GM19328 (cell line): ENCODE measurements around the gene ZNF830.
"Not testable (repeated sequence)": the region's sequence is repeated elsewhere in the genome, so short reads cannot be mapped to it uniquely, and the experiment has no call there.

Experiments used
- ATAC-seq: cut with Tn5 transposase; IDR thresholded peaks from one replicate; pipeline ENCODE4 v1.9.1; 2021; ENCODE audit warnings: mild to moderate bottlenecking, moderate library complexity; ENCODE audit not compliant: unreplicated experiment

ZNF830 gene

DNA sequence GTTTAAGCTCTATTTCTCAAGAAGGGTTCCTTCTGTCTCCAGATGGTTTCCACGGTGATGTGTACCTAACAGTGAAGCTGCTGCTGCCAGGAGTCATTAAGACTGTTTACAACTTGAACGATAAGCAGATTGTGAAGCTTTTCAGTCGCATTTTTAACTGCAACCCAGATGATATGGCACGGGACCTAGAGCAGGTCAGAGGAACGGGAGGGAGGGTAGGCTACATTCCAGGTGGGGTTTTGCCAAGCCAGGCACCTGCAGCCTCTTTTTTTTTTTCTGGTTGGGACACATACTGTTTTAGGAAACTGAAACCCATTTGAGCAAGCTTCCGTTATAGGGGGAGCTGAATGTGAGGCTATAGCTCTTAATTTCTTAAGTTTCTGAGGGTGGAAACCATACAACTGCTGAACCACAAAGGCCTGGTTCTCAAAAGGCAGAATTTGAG is 29.6 kb downstream of the ZNF830 start:
- no peak for ATAC-seq

DNA sequence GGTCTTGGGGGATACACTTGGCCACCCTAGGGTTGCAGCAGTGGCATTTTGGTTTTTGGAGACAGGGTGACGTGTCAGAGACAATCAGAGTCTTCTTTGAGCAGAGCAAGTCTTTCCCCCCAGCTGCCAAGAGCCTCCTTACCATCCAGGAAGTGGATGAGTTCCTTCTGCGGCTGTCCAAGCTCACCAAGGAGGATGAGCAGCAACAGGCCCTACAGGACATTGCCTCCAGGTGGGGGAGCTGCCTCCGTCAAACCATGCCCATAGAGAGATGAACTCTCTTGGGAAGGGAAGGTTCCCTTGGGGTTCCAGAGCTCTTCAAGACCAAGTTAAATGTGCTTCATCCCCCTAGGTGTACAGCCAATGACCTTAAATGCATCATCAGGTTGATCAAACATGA is 30.3 kb downstream of the ZNF830 start:
- no peak for ATAC-seq

DNA sequence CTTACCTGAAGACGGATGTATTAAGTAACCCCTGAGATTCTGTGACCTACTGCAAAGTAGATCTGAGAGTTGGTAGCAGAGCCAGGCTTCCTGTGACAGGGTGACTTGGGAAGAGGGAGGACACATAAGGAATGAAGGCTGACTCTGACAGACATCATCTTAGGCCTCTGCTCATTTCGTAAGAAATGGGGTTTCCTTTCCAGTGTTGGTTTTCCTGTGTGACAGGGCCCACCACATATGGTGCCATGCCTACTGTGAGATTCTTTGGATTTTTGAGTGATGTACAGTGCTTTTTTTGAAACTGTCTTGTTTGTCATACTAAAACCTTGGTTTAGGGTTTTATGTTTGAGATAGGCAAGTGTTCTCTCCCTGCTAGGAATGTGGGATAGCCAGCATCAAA is 31.7 kb downstream of the ZNF830 start:
- no peak for ATAC-seq

DNA sequence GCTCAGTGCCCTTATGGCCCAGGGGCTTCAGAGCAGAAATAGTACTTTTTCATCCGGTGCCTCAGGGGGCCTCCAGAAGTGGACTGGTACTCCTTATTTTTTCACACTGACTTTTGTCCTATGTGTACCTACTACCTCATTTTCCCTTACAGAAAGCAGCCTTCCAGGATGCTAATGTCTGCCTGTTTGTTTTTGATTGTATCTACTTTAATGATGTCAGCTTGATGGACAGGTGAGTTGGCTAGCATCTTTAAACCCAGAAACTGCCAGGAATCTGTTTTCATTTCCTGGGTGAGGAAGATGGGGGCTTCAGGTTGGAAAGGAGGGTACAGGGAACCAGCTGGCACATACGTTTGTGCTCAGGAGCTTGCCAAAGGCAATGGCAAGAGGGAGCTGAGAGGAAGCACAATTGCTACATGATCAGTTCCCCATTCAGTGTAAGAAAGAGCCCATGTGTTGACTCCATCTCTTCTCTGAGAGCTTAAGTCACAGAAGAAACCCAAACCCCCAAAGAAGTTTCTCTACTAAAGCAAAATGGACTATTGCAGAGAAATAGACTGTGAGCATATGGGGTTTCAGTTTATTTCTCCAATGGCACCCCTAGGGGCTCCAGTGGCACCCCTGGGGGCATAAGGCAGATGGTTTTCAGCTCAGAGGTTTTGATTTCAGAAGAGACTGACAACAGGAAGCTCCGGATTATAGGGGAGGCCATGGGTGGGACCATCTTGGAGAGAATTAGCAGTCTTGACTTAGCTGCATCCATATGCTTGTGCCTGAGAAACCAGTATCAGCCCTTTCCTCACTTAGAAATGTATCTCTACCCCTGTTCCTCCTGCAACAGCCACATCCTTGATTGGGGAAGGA is 35.3 kb downstream of the ZNF830 start:
- no peak for ATAC-seq

DNA sequence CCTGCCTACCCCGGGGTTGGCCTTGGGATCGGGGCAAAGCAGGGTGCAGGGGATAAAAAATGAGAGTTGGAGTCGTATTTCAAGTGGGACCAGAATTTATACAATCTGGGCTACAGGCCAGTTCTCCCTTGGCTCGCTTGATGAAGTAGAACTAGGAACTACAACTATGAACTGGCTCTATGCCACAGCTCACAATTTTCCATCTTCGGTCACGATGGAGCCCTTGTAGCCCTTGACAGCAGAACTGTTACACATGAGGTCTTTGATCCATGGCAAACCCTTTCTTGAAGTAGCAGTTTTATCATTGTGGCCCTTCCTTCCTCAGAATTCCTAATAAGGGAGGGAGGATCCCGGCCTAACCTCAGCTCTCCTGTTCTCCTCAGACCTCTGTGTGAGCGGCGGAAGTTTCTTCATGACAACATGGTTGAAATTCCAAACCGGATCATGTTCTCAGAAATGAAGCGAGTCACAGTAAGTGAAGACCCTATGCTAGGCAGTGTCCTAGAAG is 36.1 kb downstream of the ZNF830 start:
- ATAC-seq, result no peak

DNA sequence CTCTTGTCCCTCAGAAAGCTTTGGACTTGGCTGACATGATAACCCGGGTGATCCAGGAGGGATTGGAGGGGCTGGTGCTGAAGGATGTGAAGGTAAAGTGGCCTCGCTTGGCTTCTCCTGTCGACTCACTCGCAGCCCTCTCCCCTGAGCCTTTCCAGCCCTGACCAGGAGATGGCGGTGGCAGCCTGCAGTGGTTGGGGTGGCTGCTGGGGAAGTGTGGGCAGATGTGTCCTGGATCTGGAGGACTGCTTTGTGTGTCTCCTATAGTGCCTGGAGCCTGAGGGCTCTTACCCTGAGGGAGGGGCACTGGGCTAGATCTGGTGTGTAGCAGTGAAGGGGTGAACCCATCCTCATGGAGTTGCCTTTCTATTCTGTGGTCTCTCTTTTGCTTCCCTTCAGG is 36.9 kb downstream of the ZNF830 start:
- no peak for ATAC-seq

DNA sequence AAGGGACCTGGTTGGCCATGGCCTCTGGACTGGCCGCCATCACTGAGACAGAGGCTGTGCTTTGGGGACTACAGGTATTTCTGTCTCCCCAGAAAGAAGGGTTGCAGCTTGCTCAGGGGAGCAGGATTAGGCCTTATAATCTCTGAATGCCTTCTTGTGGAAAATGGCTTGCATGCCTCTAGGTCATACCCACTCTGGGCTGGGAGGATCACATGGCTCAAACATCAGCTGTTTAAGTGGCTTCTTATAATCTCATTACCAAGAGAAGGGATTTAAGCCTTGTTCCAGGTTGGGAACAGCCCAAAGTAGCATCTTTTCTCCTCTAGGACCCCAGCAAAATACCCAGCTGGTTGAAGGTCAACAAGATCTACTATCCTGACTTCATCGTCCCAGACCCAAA is 38.1 kb downstream of the ZNF830 start:
- ATAC-seq, result no peak

DNA sequence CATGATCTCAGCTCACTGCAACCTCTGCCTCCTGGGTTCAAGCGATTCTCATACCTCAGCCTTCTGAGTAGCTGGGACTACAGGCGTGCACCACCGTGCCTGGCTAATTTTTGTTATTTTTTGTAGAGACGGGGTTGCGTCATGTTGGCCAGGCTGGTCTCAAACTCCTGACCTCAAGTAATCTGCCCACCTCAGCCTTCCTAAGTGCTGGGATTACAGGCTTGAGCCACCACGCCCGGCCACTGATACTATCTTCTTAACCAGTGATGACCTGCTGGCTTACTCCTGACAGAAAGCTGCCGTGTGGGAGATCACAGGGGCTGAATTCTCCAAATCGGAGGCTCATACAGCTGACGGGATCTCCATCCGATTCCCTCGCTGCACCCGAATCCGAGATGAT is 39.6 kb downstream of the ZNF830 start:
- not testable (repeated sequence) for ATAC-seq

DNA sequence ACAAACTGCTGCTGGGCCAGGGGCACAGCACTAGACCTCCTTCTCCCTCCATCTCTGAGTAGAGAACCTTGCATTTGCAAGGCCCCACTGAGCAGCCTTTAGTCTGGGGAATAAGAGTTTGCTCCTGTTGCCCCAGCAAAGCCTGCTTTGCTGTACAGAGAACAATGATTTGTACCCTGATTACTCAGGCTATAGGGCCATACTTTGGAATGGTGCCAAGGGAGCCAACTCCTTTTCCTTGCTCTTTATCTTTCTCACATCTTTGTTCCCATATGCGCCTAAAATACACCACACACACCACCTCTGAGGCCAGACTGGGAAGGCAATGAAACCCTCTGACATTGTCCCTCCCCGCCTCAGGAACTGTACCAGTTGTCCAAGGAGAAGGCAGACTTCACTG is 40.2 kb downstream of the ZNF830 start:
- ATAC-seq, result no peak

DNA sequence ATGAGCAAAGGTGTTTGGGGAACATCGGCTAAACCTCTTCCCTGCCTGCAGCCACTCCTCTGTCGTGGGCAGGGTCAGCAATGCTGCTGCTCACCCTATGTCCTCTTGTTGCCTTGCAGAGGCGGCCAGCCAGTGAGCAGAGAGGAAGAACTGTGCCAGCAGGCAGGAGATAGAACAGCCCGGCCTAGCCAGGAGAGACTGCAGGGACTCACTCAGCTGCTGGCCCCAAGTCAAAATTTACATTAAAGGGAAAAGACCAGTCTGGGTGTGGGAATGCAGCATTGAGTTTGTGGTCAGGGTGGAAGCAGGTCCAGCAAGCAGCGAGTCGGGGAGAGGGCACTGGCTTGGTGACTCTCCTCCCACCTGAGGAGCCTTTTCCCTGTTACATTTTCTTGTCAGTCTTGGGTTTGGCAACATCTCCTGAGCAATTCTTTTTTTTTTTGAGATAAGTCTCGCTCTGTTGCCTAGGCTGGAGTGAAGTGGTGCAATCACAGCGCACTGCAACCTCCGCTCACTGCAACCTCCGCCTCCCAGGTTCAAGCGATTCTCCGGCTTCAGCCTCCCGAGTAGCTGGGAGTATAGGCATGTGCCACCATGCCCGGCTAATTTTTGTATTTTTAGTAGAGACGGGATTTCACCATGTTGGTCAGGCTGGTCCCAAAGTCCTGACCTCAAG is 41.7 kb downstream of the ZNF830 start:
- no peak for ATAC-seq

DNA sequence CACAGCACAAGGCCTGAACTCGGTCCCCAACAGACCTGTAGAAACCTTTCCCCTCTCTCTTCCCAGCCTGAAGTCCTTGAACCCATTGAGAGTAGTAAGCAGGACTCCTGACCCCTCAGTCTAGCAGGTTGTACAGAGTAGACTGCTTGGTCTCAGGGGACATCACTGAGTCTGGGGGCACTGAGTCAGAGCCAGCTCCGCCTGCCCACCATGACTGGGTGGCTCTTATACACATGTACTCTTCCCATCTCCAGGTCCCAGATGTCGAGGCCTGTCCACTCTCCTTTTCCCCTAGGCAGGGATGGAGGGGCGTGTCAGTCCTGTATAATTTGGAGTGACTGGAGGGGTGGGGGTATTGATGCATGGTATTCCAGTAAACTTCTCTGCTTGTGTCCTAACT is 42.4 kb downstream of the ZNF830 start:
- no peak for ATAC-seq

DNA sequence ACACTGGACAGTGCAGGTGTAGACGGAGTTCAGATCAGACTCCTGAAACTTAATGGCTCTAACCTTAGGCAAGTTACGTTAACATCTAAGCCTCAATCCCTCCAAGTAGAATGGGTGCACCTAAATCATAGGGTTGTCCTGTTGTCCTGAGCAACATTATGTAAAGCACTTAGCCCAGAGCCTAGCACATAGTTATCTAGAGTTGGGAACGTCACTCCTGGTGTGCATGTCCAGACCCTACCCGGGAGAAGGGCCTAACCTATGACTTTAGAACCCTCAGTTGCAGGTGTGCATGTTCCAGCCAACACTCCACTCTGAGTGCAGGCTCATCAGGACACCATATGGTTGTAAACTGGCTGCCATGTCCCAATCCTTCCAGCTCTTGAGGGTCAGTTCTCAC is 45.0 kb downstream of the ZNF830 start:
- ATAC-seq, result no peak

DNA sequence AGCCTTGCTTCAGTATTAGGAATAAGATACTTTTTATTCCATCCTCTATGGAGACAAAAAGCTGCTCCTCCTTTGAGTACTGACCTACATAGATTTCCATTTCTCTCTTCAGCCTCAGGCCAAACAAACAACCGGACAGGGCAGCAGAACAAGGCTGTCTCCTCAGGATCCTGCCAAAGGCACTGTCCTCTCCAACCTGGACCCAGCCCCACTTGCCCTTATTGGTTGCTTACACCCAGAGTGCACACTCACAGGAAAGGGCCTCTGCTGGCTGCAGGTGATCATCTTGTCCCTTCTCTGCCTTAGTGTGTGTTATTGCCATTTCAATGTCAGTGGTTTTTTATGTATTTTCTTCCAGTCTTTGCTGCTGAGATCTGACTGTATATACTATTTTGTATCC is 45.6 kb downstream of the ZNF830 start:
- no peak for ATAC-seq

DNA sequence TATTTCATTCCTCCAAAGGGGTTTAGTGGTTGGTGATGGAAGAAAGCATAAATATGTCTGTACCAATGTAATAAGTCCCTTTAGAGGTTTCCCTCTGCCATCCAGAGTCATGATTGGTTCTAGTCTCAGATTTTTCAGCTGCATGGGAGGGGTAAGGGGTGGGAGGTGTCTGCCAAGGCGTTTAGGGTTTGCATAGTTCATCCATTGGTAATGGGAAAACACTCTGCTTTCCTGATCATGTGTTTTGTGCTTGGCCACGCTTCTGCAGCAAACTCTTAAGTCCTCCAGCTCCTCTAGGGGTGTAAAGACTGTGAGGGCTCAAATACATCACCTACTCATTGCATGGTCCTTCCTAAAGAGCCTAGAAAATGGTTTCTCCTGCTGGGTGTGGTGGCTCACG is 48.8 kb downstream of the ZNF830 start:
- no peak for ATAC-seq

DNA sequence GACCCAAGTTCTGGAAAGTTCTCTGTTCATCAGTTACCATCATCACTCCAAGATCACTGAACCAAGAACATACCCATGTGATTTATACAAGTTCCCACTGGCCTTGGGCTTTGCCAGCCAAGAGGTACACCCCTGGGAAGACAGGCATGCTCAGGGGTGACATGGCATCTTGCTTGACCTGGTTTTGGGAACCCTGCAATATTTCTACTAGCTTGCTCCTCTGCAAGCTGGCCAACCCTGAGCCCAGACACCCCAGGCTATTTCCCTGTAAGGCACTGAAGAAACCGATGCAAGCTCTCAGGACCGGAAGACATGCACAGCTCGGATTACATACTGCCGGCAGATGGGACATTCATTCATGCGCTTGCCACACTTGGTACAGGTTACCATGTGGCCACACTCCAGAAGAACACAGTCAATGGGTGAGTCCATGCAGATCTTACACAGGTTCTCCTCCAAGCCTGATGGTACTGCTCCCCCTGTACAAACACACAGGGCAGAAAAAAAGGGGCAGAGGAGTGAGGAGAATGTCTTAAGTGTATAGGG is 50.4 kb downstream of the ZNF830 start:
- no peak for ATAC-seq
